HG02759 (cell line): ENCODE results near the gene ISM1.

Experiments
- ATAC-seq: cut with Tn5 transposase; IDR thresholded peaks from one replicate; pipeline ENCODE4 v1.9.1; 2021; ENCODE audit warnings: mild to moderate bottlenecking, moderate library complexity; ENCODE audit not compliant: unreplicated experiment

Gene ISM1

DNA sequence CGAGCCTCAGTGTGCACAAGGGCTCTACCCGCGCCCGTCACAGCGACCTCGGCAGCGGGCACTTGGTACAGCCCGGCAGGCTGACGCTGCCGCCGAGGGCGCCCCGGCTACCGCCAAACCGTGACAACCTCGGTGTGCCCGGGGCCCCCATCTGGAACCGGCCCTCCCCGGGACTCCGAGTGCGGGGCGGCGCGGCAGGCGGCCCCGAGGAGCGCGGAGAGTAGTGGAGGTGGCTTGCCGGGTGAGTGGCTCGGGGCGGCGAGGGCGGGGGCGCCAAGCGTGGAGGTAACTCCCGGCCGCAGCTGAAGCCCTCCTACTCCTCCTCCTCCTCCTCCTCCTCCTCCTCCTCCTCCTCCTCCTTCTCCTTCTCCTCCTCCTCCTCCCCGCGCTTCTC is at the start of gene ISM1:
Gene ISM1 (plus strand): TSS at position 371 of the 394 bp plus-strand sequence. CDS start 503 bp downstream, outside the sequence.
- ATAC-seq = peak; percentile 21

DNA sequence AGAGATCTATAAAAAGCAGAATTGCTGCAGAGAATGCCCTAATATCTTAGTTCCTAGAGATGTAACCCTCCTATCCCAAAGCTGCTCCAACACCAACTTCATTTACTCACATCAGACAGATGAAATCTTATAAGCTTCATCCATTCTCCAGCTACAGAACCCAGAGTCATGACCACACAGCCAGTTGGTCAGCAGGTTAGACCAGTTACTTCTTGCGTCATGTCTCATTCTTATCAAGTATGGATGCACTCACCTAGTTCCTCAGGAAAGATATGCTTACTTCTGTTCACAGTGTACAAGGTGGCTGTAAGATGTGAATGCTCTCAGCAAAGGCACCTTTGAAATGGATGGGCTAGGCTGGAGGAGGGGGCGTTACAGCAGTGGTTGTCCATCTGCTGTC is 47.9 kb upstream of the ISM1 start:
- no peak for ATAC-seq

DNA sequence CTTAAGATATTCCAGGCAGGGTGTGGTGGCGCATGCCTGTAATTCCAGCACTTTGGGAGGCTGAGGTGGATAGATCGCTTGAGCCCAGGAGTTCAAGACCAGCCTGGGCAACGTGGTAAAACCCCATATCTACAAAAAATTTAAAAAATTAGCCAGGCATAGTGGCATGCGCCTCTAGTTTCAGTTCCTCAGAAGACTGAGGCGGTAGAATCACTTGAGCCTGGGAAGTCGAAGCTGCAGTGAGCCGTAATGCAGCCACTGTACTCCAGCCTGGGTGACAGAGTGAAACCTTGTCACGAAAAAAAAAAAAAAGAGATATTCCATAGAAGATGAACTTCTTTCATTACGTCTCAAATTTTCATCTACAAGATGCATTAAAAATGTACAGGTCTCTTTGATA is 46.7 kb upstream of the ISM1 start:
- ATAC-seq = peak; percentile 76

DNA sequence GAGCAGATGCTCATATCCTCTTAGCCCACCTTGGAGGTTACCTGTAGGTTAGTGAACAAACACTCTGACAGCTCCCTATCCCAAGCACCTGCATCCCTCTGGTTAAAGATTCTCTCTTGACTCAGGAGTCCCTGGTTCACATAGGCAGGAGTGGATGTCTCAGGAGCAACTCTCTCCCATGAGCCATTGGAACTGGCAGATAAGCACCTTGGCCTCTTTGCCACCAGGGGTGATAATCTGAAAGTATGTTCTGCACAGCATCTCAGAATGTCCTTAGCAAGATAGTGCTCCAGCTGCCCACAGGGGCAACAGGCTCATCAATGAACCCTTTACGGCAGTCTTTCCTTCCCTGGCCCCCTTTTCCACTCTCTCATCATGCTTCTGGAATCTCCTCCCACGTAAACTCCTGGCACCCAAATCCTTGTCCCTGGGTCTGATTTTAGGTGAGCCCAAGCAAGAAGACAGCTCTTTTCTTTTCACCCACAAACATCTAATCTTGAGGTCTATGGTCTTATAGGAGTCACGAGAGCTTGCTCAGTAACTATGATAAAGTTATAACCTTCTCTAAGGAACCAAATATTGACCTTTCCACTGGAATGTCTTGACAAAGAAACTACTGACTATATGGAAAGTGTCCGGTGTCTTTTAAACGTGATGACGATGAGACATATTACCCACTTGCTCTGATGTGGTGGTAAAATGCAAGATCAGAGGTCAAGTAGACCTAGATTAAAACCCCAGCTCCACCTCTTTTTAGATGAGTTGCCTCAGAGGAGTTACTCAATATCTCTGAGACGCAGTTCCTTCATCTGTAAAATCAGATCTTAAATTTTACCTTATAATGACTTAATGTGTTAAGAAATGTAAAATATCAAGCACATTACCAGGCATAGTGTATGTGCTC is 39.8 kb upstream of the ISM1 start:
- ATAC-seq = no peak

DNA sequence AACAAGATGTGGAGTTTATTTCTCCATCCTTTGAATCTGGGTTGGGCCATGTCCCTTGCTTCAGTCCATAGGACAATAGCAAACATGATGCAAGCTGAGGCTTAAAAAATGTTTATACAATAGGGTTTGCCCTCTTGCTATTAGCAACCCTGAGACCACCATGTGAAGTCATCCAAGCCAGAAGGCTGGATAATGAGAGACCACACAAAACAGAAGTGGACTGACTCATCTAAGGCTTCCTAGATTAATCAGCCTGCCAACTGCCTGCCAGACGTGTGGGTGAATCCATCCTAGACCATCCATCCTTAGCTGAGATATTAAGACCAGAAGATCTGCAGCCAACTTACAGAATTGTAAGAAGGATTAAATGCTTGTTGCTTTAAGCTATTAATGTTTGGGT is 38.1 kb upstream of the ISM1 start:
- ATAC-seq = peak; percentile 62

DNA sequence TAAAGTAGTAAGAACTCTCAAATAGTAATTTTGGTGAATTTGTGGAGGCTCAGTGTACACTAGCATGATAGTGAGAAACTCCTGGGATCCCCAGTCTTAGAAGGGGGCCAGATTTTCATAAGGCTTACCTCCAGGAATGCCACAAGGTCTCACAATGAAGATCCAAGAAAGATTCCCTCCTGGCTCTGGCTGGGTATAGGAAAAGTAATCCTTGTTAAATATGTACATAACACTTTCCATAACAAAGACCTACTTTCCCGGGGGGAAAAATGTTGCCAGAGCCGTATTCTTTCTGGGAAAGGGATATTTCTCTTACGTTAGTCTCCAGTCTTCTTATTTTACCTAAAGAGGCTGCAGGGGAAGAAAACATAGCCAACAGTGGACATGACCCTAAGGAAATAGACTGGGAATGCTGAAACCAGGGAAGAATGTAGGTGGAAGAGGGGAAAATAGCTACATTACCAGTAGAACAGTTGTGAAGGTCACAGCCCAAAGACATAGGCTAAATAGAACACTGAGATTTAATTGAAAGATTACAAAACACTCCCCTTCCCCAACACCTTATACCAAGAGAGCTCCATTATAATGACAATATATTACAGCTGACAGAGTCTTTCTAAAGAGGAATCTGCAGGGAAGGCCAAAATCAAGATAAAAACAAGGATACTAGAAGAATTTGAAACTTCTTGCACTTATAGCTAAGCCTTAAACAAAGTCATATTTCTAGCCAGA is 34.9 kb upstream of the ISM1 start:
- no peak for ATAC-seq

DNA sequence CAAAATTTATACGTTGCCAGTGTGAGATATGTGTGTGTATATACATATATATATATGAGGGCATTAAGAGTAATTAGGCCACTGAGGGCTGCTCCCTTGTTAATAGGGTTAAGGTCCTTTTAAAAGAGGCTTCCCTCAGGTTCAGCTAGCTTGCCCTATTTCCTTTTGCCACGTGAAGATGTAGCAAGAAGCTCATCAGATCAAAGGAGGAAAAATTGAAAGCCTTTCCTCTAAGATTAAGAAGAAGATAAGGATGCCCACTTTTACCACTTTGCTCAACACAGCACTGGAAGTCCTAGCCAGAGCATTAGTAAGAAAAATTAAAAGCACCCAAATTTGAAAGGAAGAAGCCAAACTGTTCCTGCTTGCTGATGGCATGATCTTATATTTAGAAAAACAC is 33.2 kb upstream of the ISM1 start:
- ATAC-seq = no peak

DNA sequence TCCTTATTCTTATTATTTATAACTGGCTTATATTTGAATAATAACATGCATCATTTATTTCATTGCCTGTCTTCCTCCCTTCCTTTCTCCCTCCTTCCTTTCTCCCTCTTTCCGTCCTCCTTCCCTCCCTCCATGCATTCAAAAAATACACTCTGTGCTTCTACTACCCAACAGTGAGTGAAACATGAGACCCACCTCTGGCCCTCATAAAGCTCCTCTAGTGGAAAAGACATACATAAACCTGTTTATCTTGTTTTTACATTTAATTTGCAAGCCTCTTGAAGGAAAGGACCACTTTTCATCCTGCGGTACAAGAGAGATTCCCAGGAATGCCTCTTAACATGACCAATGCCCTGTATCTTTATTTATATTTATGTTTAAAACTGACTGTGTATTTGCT is 21.8 kb upstream of the ISM1 start:
- no peak for ATAC-seq

DNA sequence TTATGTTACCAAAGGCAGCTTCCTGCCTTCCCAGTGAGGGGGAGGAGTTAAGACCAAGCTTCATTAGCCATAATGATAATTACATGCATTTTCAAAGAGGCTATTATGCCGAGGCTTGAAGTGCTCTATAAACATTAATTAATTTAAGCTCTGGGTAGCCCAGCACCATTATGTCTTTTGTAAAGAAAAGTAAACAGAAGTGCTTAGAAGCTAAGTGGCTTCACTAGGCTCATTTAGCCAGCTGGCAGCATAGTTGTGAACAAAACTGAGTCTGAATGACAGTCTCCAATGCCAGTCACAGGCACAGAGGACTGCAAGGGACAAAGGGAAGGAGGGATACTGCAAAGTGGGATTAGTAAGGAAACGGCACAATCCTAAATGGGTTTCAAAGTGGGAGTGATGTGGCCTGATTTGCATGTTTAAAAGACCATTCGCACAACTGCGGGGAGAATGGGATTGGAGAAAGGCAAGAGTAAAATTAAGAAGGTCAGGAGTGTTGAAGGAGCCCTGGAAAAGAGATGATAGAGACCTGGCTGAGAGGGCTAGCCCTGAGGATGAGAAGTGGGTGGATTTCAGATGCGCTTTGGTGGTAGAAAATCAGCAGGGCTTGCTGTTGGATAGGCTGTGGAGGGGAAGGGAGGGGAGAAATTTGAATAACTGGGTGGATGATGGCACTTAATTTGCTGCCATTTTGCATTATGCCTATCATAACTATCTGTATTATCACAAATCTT is 20.1 kb upstream of the ISM1 start:
- no peak for ATAC-seq

DNA sequence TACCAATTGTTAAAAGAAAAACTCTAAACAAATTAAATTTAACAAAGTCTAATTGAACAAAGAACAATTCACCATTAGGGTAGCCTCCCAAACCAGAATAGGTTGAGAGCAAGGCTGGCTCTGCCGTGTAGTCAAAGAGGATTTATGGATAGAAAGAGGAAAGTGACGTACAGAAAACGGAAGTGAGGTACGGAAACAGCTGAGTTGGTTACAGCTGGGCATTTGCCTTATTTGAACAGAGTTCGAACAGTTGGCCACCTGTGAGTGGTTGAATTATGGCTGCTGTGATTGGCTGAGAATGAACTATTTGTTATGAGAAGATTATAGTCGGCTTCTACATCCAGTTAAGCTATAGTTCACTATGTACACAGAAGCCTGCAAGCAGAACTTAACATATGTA is 18.5 kb upstream of the ISM1 start:
- no peak for ATAC-seq

DNA sequence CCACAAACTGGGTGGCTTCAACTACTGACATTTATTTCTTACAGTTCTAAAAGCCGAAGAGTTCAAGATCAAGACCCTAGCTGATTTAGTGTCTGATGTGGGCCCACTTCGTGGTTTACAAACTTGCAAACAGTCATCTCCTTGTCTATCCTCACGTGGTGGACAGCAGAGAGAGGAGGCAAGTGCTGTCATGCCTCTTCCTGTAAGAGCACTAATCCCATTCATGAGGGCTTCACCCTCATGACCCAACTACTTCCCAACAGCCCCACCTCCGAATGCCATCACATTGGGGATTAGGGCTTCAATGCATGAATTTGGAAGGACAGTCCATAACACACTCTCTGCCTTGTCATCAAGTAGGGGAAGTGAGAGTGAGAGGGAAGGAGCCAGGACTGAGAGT is 15.6 kb upstream of the ISM1 start:
- ATAC-seq = no peak

DNA sequence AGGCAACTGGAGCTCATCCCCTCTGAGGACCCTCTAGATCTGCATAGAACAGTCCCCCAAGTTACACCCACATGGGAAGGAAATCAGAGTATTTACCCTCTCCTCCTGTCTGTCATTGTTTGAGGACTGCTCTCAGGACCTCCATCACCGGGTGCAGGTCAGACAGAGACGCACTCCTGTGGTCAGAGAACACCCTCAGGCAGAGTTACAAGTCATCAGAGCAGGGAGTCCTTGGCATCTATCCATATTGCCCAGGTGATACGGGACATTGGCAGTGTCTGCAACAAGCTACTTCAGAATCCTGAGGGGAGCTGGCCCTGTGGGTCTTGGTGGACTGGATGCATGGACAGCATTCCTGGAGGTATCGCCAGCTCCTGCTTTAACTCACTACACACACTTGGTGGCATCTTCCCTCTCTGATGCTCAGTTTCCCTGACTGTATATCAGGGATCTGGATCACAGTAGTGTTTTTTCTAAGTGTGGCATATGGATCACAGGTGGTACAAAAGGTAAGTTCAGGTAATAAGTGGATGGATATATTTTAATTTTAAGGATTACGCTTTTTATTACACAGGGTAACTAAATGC is 15.1 kb upstream of the ISM1 start:
- ATAC-seq = no peak

DNA sequence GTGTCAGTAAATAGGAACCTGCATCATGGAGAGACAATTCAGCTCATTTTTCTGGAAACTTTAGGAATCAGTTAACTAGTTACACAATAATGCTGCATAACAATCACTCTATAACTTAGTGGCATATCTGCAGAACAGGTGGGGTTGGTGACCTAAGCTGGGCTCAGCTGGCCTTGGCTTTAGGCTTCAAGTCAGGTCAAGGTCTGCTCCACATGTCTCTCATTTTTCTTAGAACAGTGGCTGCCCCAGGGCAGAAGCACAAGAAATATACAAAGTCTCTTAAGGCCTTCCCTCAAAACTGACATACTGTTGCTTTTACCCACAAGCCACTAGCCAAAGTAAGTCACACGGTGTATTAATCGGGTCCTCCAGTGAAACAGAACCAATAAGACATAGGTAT is 14.1 kb upstream of the ISM1 start:
- no peak for ATAC-seq

DNA sequence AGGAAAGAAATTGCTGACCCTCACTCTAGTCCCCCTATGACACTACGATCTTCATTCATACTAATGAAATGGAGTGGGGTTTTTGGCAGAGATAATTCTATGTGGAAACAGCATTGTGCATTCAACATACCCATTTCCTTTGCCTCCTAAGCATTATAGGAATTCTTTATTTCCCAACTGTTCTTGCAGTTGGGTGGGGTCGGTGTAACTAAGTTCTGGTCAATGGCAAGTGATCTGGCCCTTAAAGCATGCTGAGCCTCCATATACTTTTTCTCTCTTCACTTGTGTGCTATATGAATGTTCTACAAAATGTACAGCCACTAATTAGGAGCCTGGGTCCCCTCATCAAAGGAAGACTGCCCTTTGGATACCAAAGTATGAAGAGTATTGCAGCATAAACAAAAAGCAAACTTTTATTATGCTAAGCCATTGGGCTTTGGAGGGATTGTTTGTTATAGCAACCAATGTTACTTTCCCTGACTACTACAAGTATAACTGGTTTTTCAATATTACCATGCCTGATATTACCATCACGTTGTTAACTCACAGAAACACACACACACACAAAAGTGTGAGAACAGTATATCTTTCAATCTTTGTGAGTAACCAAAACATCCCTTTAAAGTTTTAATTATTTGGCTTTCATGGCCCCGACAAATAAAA is 9.0 kb upstream of the ISM1 start:
- no peak for ATAC-seq

DNA sequence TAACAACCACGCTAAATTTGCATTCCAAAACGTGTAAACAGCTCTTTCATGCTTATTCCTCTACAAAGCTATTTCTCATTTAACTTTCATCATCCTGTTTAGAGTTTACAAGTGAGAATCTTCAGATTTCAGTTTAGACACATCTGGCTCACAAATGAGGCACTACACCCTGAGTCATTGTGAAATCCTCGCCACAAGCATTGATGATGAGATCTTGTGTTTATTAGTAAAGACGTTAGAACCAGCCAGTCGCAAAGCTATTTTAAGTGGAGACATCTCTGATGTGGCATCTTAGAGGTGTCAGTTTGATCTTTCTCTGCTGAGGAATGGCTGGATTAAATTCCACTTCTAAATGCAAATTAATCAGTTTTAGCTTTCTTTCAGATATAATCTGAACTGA is 8.3 kb upstream of the ISM1 start:
- no peak for ATAC-seq

DNA sequence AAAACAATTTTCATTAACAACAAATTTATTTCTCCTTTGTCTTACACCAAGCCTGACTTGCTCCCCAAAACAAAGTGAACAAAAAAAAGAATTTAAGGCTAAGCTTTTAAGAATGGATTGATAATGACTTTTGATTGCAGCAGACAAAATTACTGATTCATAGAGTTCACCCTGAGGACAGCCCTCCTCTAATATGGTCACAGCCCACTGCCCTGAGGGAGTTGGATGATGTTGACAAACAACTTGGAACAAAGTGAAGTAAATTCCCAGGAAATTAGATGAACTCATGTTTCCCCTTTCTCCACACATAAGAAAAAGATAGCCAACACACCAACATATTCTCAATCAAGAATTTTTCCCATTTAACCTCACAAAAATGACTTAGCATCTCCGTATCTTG is 7.7 kb upstream of the ISM1 start:
- no peak for ATAC-seq

DNA sequence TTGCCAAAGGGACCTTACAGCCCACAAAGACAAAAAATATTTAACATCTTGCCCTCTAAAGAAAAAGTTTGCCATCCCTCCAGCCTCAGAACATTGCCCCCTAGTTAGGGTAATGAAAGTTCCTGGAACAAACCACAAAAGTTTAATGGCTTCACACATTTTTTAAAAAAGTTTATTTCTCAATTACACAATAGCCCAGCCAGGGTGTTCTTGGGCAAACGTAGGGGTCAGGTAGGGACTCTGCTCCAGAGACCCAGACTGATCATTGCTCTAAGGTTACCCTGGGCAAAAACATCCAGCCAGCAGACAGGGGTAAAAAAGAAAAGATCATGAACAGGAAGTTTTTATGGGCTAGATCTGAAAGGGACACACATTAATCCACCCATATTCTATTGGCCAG is 4.5 kb upstream of the ISM1 start:
- no peak for ATAC-seq

DNA sequence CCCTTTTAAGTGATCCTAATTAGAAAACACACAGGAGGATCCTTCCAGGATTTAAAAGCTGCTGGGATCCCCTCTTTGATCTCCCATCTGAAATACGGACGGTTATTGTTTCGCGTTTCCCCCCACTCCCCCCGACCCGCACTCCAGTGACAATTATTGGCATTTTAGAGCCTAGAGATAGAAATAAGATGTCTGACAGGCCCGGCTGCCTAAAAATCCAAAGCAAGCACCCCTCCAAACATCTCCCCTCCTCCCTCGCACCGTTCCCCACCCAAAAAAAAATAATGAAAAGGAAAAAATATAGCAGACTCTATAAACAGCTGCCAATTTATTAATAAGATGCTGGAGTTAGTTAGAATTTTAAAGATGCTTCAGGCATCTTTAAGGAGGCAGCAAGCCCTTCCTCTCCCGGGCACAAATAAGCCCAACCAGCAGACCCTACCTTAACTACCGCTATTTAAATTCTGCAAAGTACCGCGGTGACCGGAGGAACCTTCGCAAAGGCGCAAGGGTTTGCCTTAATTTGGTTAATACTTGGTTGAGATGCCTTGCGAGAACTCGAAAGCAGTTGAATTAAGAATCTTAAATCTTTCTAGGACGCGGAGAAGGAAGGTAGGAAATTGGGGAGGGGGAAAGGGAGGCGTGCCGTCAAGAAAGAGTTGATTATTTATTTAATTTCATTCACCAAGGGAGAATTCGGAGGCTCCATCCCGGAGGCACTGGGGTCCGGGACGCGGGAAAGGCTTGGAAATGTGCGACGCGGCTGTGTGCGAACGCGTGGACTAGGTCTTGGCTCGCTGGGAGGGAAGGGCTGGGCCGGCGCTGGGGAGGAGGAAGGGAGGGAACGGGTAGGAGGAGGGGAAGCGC is 1.5 kb upstream of the ISM1 start:
- no peak for ATAC-seq

DNA sequence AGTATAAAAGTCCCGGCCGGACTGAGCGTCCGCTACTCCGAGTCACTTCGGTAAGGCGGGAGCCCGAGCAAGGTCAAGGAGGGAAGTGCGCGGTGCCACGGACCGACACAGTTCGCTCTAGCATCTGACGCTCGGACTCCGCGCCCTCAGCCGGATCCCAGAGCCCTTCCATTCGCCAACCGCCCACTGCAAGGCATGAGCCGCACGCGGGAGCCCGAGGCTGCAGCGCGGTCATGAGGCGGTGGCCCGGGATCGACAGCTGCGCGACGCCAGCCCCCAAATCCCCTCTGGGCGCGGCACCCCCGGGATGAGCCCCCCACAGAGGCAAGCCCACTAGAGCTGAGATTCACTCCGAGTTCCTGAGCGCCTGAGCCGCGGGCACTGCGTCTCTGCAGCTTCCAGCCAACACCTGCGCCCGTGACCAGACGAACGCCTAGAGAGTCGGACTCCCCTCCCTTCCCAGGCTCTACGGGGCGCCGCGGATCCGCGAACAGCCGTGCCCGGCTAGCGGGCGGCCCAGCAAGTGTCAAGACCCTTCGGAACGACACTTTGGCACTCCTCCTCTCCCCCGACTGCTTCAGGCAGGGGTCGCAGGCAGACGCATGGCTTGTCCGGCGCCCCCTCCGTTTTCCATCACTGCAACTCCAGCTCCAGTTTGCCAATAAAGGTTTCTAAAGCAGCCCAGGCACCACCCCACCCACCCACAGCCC is 725 bp upstream of the ISM1 start:
- ATAC-seq = no peak
